HG03571 (cell line): ENCODE results near the gene REEP2.

Source experiments
- ATAC-seq: cut with Tn5 transposase; IDR thresholded peaks from one replicate; pipeline ENCODE4 v1.9.1; 2021; ENCODE audit not compliant: unreplicated experiment

REEP2 gene

GRCh38 chr5:138495351-138495750, 56.5 kb downstream of the REEP2 start:
- ATAC-seq = no peak
